ENCODE data around the gene CSN3. TPM values are rescaled to one million over a fixed set of nuclear protein-coding genes. Genes with fewer than 3 reads are reported as not detected.

Gene CSN3
- total RNA-seq, 1 experiment from 2014 or later, result not detected

- Histone ChIP-seq H4K8ac (replicated peaks; ENCODE audit: insufficient read length, low read depth, low read length) (no peak overlapping the region), H3K4ac (ENCODE audit: low read depth, low read length) (no peak overlapping the region), H3K4me1 (ENCODE audit: insufficient read depth, low read length) (no peaks in the 10 kb centered on the region), H3K23ac (ENCODE audit: insufficient read length, low read depth, low read length) (no peak overlapping the region), H3T11ph (ENCODE audit: low read length) (no peak overlapping the region), H2BK20ac (ENCODE audit: low read depth, low read length, poor library complexity, severe bottlenecking) (no peak overlapping the region), H4K5ac (ENCODE audit: insufficient read length, low read depth, low read length) (no peak overlapping the region), H3K23me2 (ENCODE audit: insufficient read length, low read depth, low read length, poor library complexity, severe bottlenecking) (no peaks in the 10 kb centered on the region), H2AK5ac (ENCODE audit: insufficient read length, low read length) (no peak overlapping the region), H3K14ac (ENCODE audit: insufficient read depth, low read length) (no peak overlapping the region), H3K18ac (ENCODE audit: insufficient read length, low read depth, low read length) (no peak overlapping the region), H2BK12ac (ENCODE audit: insufficient read length, low read depth, low read length) (no peak overlapping the region), H3K79me1 (ENCODE audit: insufficient read depth, low read depth, low read length, poor library complexity, severe bottlenecking) (no peaks in the 10 kb centered on the region), H3K9me3 (ENCODE audit: control insufficient read depth, low read depth, low read length) (no peaks in the 10 kb centered on the region), H3K79me2 (ENCODE audit: insufficient read depth, low read length) (no peaks in the 10 kb centered on the region), H4K20me1 (ENCODE audit: control insufficient read depth, insufficient read depth, insufficient read length) (no peaks in the 10 kb centered on the region), H2BK15ac (ENCODE audit: low read depth, low read length) (no peak overlapping the region), H3K27me3 (ENCODE audit: insufficient read depth, low read length) (no peaks in the 10 kb centered on the region), H3K56ac (ENCODE audit: insufficient read length, low read depth, low read length) (no peak overlapping the region), H2AFZ (ENCODE audit: low read length) (no peak overlapping the region), H2BK5ac (ENCODE audit: insufficient read length, low read length) (no peak overlapping the region), H3K4me2 (ENCODE audit: insufficient read depth, insufficient read length, low read length) (no peak overlapping the region), H2BK120ac (ENCODE audit: low read depth, low read length, poor library complexity, severe bottlenecking) (no peak overlapping the region), H3K27ac (ENCODE audit: insufficient read length, low read depth, low read length) (no peak overlapping the region), H4K91ac (ENCODE audit: insufficient read length, low read depth, low read length) (no peak overlapping the region), H3K9ac (ENCODE audit: extremely low read depth, insufficient read length, low read length) (no peak overlapping the region)
- H3K27me3 Mint-ChIP-seq (ENCODE audit: low read depth), result no peaks in the 10 kb centered on the region
- no peaks in the 10 kb centered on the region for H3K4me1 Mint-ChIP-seq
- no peak overlapping the region for H3K27ac Mint-ChIP-seq
- TF ChIP-seq CTCF (conservative IDR thresholded peaks at IDR 0.05), result no peak
- no peaks in the 10 kb centered on the region for H3K9me3 Mint-ChIP-seq
- WGBS (ENCODE audit: extremely low coverage, insufficient read length, low lambda C conversion rate), result no CpG with 5 or more reads among the region's 2 CpGs
- DNase-seq, result no peak
- no peak overlapping the region for H3K4me3 Mint-ChIP-seq
- no peaks in the 10 kb centered on the region for H3K36me3 Mint-ChIP-seq (ENCODE audit: insufficient read depth in 1 of 3, low read depth in 3 of 3)
Observed at GRCh38 chr4:70291341-70291740, 48.9 kb downstream of the CSN3 start.
